Inflammatory macrophage treated with lipopolysaccharide for 4 hours (primary cell): ENCODE data around the gene CD69.
"Not testable (repeated sequence)": the region's sequence is repeated elsewhere in the genome, so short reads cannot be mapped to it uniquely, and the experiment has no call there.

ENCODE experiments used
- DNase-seq: peaks from one replicate; pipeline ENCODE4 v3.0.0-alpha.2; 2020

The CD69 gene

DNA sequence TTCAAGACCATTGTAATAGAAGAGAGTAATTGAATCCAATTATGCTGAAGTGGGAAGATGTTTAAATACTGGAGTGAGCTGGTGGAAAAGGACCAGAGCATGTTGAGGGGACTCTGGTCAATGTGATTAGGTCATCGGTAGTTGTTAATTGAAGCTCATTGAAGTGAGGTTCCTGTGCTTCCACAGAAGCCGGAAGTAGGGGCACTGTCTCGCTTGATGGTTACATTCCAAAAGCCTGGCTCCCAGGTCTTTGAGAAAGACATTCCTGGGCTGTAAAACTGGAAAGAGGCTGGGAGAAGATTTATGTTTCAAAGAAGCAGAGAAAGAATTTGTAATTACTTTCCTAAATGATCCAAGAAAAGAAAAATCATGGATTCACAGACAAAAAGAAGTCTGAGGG lies 15.5 kb downstream of the CD69 start:
- DNase-seq = no peak

DNA sequence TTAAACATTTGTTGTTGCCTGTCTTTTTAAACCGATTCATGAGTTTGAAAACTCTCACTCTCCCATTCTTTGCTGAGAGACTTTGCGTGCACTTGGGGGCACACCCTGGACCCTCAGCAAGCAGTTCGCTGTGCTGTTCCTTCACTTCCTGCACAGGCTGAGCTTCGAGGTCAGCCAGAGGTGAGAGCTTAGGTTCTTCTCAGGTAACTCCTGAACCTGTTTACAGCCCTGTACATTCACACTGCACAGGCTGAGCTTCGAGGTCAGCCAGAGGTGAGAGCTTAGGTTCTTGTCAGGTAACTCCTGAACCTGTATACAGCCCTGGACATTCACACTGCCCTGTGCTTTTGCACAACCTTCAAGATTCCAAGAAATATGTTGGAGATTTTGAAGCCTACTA lies 18.0 kb downstream of the CD69 start:
- no peak for DNase-seq

DNA sequence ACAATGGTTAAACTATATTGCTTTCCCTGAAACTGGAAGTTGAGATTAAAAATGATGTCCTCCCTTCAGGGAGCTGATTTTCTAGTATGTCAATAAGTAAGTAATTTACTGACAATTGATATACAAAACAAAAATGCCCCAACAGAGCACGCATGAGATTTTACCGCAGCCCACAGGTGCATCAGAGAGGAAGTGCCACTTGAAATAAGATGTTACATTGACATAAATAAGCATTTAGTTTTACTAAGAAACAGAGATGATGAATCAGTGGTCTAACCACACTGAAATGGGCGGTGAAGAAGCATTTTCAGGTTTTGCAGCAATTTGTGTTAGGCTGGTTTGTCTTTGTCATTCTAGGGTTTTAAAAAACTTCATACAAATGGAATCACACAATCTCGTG lies 19.0 kb downstream of the CD69 start:
- DNase-seq = no peak

GRCh38 chr12:9740106-9740750 lies 20.5 kb downstream of the CD69 start:
- no peak for DNase-seq

DNA sequence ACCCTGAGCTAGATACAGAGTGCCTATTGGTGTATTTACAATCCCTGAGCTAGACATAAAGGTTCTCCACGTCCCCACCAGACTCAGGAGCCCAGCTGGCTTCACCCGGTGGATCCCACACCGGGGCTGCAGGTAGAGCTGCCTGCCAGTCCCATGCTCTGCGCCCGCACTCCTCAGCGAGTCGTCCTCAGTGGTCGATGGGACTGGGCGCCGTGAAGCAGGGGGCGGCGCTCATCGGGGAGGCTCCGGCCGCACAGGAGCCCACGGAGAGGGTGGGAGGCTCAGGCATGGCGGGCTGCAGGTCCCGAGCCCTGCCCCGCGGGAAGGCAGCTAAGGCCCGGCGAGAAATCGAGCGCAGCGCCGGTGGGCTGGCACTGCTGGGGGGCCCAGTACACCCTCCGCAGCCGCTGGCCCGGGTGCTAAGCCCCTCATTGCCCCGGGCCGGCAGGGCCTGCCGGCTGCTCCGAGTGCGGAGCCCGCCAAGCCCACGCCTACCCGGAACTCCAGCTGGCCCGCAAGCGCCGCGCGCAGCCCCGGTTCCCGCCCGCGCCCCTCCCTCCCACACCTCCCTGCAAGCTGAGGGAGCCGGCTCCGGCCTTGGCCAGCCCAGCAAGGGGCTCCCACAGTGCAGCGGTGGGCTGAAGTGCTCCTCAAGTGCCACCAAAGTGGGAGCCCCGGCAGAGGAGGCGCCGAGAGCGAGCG lies 21.1 kb downstream of the CD69 start:
- DNase-seq = not testable (repeated sequence)

GRCh38 chr12:9738905-9739304 lies 21.8 kb downstream of the CD69 start:
- DNase-seq = not testable (repeated sequence)

GRCh38 chr12:9736936-9737705 lies 23.6 kb downstream of the CD69 start:
- DNase-seq = peak; percentile 72

DNA sequence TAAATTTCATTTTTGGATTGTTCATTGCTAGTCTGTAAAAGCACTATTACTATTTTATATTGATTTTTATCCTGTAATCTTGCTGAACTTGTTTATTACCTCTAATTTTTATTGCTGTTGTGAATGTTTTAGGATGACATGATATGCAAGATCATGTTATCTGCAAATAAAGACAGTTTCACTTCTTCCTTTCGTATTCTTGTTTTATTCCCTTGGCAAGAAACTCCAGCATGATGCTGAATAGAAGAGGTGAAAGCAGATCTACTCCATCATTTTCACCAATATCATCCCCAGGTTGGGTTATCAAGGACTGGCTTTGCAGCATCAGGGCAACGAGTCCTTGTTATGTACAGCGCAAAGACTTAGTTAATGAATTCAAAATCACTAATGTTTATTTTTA lies 25.1 kb downstream of the CD69 start:
- DNase-seq = peak; percentile 56

DNA sequence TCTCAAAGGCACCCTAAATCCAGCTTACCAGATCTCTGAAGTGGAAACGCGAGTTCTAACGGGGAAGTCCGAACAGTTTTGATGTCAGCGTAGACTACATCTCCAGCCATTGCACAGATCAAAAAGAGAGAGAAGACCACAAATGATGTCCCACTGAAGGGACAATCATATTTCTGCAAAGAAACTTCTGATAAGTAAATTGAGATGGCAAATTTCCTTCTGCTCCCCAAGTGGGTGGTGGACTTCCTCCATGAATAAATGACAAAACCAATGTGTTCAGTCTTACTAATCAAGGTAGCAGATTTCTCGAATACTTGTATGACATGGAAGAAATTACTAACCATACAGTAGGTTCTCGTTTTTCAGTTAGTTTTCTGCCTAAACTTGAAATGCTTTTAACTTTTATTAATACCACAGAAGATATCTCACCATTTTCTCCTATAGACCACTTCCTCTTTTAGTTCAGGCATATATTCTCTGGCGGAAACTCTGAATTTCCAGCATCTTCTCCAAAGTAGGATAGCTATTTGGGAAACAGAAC lies 27.7 kb downstream of the CD69 start, which contains the start of gene CLECL1:
CLECL1 (minus strand) TSS at position 177 of the 541 bp plus-strand sequence.
- peak; percentile 67 for DNase-seq

DNA sequence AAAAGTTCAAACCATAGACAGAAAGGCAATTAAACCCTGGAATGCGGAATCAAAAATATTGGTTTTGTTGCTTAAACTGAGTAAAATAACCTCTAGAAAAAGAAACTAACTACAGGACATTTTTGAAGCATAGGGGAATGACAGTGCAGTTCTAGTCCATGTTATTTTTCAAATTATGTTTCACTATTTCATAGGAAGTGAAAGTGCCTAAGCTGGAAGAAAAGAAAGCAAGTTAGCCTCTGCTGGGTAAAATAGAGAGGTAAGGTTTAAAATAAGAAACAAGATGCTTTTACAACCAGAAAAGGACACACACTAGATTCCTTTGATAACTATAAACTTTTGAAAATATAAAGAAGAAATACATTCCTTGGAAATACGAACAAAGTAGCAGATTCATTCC lies 28.9 kb downstream of the CD69 start:
- peak; percentile 85 for DNase-seq

DNA sequence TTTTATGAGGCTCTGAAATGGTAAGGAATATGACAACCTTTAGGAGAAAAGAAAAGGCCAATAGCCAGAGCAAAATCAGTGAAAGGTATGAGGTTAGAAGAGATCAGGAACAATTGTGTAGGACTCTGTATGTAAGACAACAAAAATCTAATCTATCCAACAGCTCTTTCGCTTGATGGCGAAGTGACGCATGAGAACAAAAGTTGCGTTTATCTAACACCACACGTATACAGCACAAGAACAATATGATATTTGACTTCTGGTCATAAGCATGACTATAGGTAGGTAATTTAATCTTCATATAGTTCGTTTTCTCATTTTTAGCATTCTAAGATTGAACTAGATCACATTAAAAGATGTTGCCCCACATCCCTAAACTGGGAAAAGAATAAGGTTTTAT lies 29.3 kb downstream of the CD69 start:
- no peak for DNase-seq

- DNase-seq = no peak
Observed at GRCh38 chr12:9730591-9730990, 30.1 kb downstream of the CD69 start.

GRCh38 chr12:9730011-9730410 lies 30.7 kb downstream of the CD69 start:
- DNase-seq = no peak

DNA sequence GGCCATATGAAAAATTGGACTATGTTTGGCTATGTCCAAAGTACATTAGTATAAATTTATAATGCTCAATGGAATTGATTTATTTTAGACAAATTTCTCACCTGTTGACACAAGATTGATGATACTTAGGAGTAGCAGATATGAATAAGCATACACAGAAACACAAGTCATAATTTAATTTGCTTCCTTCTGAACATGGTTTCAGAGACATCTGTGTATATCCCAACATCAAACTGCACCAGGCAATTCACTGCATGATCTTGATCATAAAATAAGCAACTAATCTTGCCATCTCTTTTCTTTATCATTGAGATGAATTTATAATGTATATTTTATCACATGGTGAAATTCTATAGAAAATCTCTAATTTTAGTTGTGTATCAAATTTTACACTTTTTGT lies 31.6 kb downstream of the CD69 start:
- no peak for DNase-seq

DNA sequence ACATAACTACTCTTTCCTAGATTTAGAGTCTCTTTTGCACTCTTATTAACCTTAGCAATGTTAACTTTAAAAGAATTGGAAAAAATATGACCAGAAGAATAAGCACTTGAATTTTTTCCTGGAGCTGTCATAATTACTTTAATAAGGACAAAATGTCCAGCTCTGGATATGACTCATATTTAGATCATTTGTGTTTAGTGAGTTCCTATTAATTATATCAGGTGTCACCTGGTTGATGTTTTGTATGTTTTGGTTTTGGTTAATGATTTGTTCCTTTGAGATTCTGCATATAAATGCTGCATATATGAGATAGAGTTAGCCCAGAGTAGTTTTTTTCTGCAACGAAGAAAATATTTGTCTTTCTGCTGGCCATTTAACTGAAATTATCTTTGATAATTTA lies 32.9 kb downstream of the CD69 start:
- DNase-seq = no peak

- no peak for DNase-seq
Observed at GRCh38 chr12:9725213-9725870, 35.4 kb downstream of the CD69 start.

GRCh38 chr12:9724023-9724422 lies 36.7 kb downstream of the CD69 start:
- no peak for DNase-seq

- peak; percentile 72 for DNase-seq
Observed at GRCh38 chr12:9721394-9722092, 39.2 kb downstream of the CD69 start.

GRCh38 chr12:9719790-9720189 lies 40.9 kb downstream of the CD69 start:
- DNase-seq = no peak

- DNase-seq = no peak
Observed at GRCh38 chr12:9718968-9719367, 41.7 kb downstream of the CD69 start.

- DNase-seq = no peak
Observed at GRCh38 chr12:9717070-9717925, 43.4 kb downstream of the CD69 start.
